SK-N-SH treated with all-trans-retinoic acid at 6 μM for 48 hours (cell line): Measurements from ENCODE around the gene RNF215.

Experiments
- ATAC-seq: fragments of 200-7000 bp; cut with Tn5 transposase; 3 replicates; pipeline ENCODE4 v1.9.1; 2020; ENCODE audit warnings: mild to moderate bottlenecking, moderate library complexity
- ARNTL ChIP-seq: fragments of 450-650 bp; formaldehyde crosslinking; IDR thresholded peaks from 2 replicates; pipeline ENCODE4 v1.5.0; 2020; ENCODE audit warnings: low read depth, mild to moderate bottlenecking, moderate library complexity, borderline replicate concordance
- BACH2 ChIP-seq: fragments of 250-450 bp; sonication (Bioruptor Pico); IDR thresholded peaks from 2 replicates; pipeline ENCODE4 v1.9.0; 2021; ENCODE audit warnings: mild to moderate bottlenecking, borderline replicate concordance
- CSDC2 ChIP-seq: fragments of 250-450 bp; sonication (Bioruptor Pico); IDR thresholded peaks from 2 replicates; pipeline ENCODE4 v1.5.0; 2020; ENCODE audit warnings: mild to moderate bottlenecking, moderate library complexity
- CSRNP3 ChIP-seq: fragments of 250-450 bp; sonication (Bioruptor Pico); IDR thresholded peaks from 2 replicates; pipeline ENCODE4 v1.5.1; 2021; ENCODE audit warnings: mild to moderate bottlenecking, moderate library complexity
- ESRRG ChIP-seq: fragments of 250-450 bp; sonication (Bioruptor Pico); IDR thresholded peaks from 2 replicates; pipeline ENCODE4 v1.6.1; 2021; ENCODE audit warnings: mild to moderate bottlenecking
- GLIS3 ChIP-seq: fragments of 250-450 bp; sonication (Bioruptor Pico); IDR thresholded peaks from 2 replicates; pipeline ENCODE4 v1.5.0; 2020; ENCODE audit warnings: mild to moderate bottlenecking, moderate library complexity
- ISL1 ChIP-seq: fragments of 250-450 bp; sonication (Bioruptor Pico); IDR thresholded peaks from 2 replicates; pipeline ENCODE4 v2.1.2; 2022; ENCODE audit warnings: mild to moderate bottlenecking, moderate library complexity
- OSR1 ChIP-seq: fragments of 250-450 bp; sonication (Bioruptor Pico); IDR thresholded peaks from 2 replicates; pipeline ENCODE4 v1.8.0; 2022; ENCODE audit warnings: moderate library complexity, mild to moderate bottlenecking, inconsistent platforms
- PATZ1 ChIP-seq: fragments of 250-450 bp; sonication (Bioruptor Pico); IDR thresholded peaks from 2 replicates; pipeline ENCODE4 v1.8.0; 2020; ENCODE audit warnings: mild to moderate bottlenecking, moderate library complexity, borderline replicate concordance
- POU6F1 ChIP-seq: fragments of 250-450 bp; sonication (Bioruptor Pico); IDR thresholded peaks from 2 replicates; pipeline ENCODE4 v1.8.0; 2021; ENCODE audit warnings: low read depth, mild to moderate bottlenecking, moderate library complexity, borderline replicate concordance
- PPARA ChIP-seq: fragments of 250-450 bp; sonication (Bioruptor Pico); IDR thresholded peaks from 2 replicates; pipeline ENCODE4 v1.5.0; 2020; ENCODE audit warnings: mild to moderate bottlenecking, borderline replicate concordance
- RARB ChIP-seq: fragments of 250-450 bp; sonication (Bioruptor Pico); IDR thresholded peaks from 2 replicates; pipeline ENCODE4 v1.8.0; 2021; ENCODE audit warnings: mild to moderate bottlenecking, moderate library complexity
- SNAI2 ChIP-seq: fragments of 250-450 bp; sonication (Bioruptor Pico); IDR thresholded peaks from 2 replicates; pipeline ENCODE4 v1.5.0; 2020; ENCODE audit warnings: mild to moderate bottlenecking, moderate library complexity
- TCF4 ChIP-seq: fragments of 250-450 bp; sonication (Bioruptor Pico); IDR thresholded peaks from 2 replicates; pipeline ENCODE4 v1.8.0; 2021; ENCODE audit warnings: mild to moderate bottlenecking, moderate library complexity, borderline replicate concordance
- TOX ChIP-seq: fragments of 250-450 bp; sonication (Bioruptor Pico); IDR thresholded peaks from 2 replicates; pipeline ENCODE4 v1.8.0; 2021; ENCODE audit warnings: mild to moderate bottlenecking, moderate library complexity, borderline replicate concordance
- ZFP3 ChIP-seq: fragments of 250-450 bp; sonication (Bioruptor Pico); IDR thresholded peaks from 2 replicates; pipeline ENCODE4 v1.5.0; 2020; ENCODE audit warnings: mild to moderate bottlenecking, moderate library complexity
- ZFP30 ChIP-seq: fragments of 450-650 bp; formaldehyde crosslinking; IDR thresholded peaks from 2 replicates; pipeline ENCODE4 v1.5.0; 2022; ENCODE audit warnings: mild to moderate bottlenecking, moderate library complexity
- ZNF565 ChIP-seq: fragments of 450-650 bp; formaldehyde crosslinking; conservative IDR thresholded peaks from 2 replicates; pipeline ENCODE4 v1.5.0; 2020; ENCODE audit warnings: low read depth, mild to moderate bottlenecking, moderate library complexity
- ZNF70 ChIP-seq: fragments of 450-650 bp; formaldehyde crosslinking; IDR thresholded peaks from 2 replicates; pipeline ENCODE4 v1.5.0; 2020; ENCODE audit warnings: mild to moderate bottlenecking, moderate library complexity
- ZNF8 ChIP-seq: fragments of 450-650 bp; formaldehyde crosslinking; IDR thresholded peaks from 2 replicates; pipeline ENCODE4 v1.5.0; 2020; ENCODE audit warnings: mild to moderate bottlenecking, moderate library complexity
- TF ChIP-seq, protein P1 (sequence below): fragments of 250-450 bp; sonication (Bioruptor Pico); IDR thresholded peaks from 2 replicates; pipeline ENCODE4 v1.5.1; 2020; ENCODE audit warnings: low read depth, mild to moderate bottlenecking, moderate library complexity

Gene RNF215

GRCh38 chr22:30420347-30421125 lies 33.3 kb upstream of the RNF215 start:
- TF ChIP-seq POU6F1 (CRISPR knock-in tag) = no peak
- no peak for TF ChIP-seq ZNF8 (CRISPR knock-in tag)
- no peak for TF ChIP-seq ARNTL (CRISPR knock-in tag)
- TF ChIP-seq SNAI2 (CRISPR knock-in tag) = no peak
- no peak for TF ChIP-seq ZNF70 (CRISPR knock-in tag)
- no peak for TF ChIP-seq PATZ1
- TF ChIP-seq BACH2 (CRISPR knock-in tag) = no peak
- no peak for TF ChIP-seq RARB
- TF ChIP-seq CSDC2 (CRISPR knock-in tag) = no peak
- TF ChIP-seq PPARA = no peak
- TF ChIP-seq, protein P1, sequence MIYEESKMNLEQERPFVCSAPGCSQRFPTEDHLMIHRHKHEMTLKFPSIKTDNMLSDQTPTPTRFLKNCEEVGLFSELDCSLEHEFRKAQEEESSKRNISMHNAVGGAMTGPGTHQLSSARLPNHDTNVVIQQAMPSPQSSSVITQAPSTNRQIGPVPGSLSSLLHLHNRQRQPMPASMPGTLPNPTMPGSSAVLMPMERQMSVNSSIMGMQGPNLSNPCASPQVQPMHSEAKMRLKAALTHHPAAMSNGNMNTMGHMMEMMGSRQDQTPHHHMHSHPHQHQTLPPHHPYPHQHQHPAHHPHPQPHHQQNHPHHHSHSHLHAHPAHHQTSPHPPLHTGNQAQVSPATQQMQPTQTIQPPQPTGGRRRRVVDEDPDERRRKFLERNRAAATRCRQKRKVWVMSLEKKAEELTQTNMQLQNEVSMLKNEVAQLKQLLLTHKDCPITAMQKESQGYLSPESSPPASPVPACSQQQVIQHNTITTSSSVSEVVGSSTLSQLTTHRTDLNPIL (CRISPR knock-in tag) = no peak
- no peak for TF ChIP-seq ESRRG (CRISPR knock-in tag)
- TF ChIP-seq CSRNP3 (CRISPR knock-in tag) = no peak
- TF ChIP-seq ZFP30 (CRISPR knock-in tag) = no peak
- TF ChIP-seq, all 23 proteins: peak for 0
- ATAC-seq = no peak

GRCh38 chr22:30416837-30417236 lies 29.6 kb upstream of the RNF215 start:
- ATAC-seq = no peak
- TF ChIP-seq OSR1 (no peak), ZNF70 (CRISPR knock-in tag) (no peak), TOX (CRISPR knock-in tag) (no peak), ARNTL (CRISPR knock-in tag) (no peak), GLIS3 (CRISPR knock-in tag) (no peak), PATZ1 (no peak), ZFP3 (no peak), ISL1 (no peak), ZNF8 (CRISPR knock-in tag) (no peak), BACH2 (CRISPR knock-in tag) (no peak), ZFP30 (CRISPR knock-in tag) (no peak), ZNF565 (CRISPR knock-in tag) (no peak), TCF4 (no peak), CSDC2 (CRISPR knock-in tag) (no peak), ESRRG (CRISPR knock-in tag) (no peak), PPARA (no peak), CSRNP3 (CRISPR knock-in tag) (no peak), SNAI2 (CRISPR knock-in tag) (no peak)
